ENCODE data around the gene CACNA2D2. TPM values are rescaled to one million over a fixed set of nuclear protein-coding genes. Genes with fewer than 3 reads are reported as not detected.

Gene CACNA2D2
- total and polyA plus RNA-seq, 2 of the 13 experiments (the other 11 are each of a cell fraction or from before 2014, with no cell fraction given): not detected

GRCh38 chr3:50350527-50351322 is 152.7 kb downstream of the CACNA2D2 start, which contains the start of the genes CYB561D2 and NPRL2 (continued):
- TF ChIP-seq, protein P1, sequence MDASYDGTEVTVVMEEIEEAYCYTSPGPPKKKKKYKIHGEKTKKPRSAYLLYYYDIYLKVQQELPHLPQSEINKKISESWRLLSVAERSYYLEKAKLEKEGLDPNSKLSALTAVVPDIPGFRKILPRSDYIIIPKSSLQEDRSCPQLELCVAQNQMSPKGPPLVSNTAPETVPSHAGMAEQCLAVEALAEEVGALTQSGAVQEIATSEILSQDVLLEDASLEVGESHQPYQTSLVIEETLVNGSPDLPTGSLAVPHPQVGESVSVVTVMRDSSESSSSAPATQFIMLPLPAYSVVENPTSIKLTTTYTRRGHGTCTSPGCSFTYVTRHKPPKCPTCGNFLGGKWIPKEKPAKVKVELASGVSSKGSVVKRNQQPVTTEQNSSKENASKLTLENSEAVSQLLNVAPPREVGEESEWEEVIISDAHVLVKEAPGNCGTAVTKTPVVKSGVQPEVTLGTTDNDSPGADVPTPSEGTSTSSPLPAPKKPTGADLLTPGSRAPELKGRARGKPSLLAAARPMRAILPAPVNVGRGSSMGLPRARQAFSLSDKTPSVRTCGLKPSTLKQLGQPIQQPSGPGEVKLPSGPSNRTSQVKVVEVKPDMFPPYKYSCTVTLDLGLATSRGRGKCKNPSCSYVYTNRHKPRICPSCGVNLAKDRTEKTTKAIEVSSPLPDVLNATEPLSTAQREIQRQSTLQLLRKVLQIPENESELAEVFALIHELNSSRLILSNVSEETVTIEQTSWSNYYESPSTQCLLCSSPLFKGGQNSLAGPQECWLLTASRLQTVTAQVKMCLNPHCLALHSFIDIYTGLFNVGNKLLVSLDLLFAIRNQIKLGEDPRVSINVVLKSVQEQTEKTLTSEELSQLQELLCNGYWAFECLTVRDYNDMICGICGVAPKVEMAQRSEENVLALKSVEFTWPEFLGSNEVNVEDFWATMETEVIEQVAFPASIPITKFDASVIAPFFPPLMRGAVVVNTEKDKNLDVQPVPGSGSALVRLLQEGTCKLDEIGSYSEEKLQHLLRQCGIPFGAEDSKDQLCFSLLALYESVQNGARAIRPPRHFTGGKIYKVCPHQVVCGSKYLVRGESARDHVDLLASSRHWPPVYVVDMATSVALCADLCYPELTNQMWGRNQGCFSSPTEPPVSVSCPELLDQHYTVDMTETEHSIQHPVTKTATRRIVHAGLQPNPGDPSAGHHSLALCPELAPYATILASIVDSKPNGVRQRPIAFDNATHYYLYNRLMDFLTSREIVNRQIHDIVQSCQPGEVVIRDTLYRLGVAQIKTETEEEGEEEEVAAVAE (CRISPR knock-in tag; IDR thresholded peaks at IDR 0.05; ENCODE audit: borderline replicate concordance): peak; percentile 82
- TF ChIP-seq FOXM1 (CRISPR knock-in tag; IDR thresholded peaks at IDR 0.05) (no peak), RBM22 (optimal IDR thresholded peaks at IDR 0.05; ENCODE audit: low read length) (no peak), GATA4 (IDR thresholded peaks at IDR 0.05; ENCODE audit: borderline replicate concordance, low read depth) (peak; percentile 47; the same call in 1 of the 2 replicates), ZKSCAN5 (CRISPR knock-in tag; IDR thresholded peaks at IDR 0.05) (peak; percentile 55; the same call in 1 of the 2 replicates), FOXP1 (IDR thresholded peaks at IDR 0.05) (no peak), FOXP1 (CRISPR knock-in tag; IDR thresholded peaks at IDR 0.05) (0 out of 2 replicates have a peak, but pooled peaks have one; percentile 5), BCL3 (CRISPR knock-in tag; IDR thresholded peaks at IDR 0.05) (peak; percentile 95)
- TF ChIP-seq, protein P2, sequence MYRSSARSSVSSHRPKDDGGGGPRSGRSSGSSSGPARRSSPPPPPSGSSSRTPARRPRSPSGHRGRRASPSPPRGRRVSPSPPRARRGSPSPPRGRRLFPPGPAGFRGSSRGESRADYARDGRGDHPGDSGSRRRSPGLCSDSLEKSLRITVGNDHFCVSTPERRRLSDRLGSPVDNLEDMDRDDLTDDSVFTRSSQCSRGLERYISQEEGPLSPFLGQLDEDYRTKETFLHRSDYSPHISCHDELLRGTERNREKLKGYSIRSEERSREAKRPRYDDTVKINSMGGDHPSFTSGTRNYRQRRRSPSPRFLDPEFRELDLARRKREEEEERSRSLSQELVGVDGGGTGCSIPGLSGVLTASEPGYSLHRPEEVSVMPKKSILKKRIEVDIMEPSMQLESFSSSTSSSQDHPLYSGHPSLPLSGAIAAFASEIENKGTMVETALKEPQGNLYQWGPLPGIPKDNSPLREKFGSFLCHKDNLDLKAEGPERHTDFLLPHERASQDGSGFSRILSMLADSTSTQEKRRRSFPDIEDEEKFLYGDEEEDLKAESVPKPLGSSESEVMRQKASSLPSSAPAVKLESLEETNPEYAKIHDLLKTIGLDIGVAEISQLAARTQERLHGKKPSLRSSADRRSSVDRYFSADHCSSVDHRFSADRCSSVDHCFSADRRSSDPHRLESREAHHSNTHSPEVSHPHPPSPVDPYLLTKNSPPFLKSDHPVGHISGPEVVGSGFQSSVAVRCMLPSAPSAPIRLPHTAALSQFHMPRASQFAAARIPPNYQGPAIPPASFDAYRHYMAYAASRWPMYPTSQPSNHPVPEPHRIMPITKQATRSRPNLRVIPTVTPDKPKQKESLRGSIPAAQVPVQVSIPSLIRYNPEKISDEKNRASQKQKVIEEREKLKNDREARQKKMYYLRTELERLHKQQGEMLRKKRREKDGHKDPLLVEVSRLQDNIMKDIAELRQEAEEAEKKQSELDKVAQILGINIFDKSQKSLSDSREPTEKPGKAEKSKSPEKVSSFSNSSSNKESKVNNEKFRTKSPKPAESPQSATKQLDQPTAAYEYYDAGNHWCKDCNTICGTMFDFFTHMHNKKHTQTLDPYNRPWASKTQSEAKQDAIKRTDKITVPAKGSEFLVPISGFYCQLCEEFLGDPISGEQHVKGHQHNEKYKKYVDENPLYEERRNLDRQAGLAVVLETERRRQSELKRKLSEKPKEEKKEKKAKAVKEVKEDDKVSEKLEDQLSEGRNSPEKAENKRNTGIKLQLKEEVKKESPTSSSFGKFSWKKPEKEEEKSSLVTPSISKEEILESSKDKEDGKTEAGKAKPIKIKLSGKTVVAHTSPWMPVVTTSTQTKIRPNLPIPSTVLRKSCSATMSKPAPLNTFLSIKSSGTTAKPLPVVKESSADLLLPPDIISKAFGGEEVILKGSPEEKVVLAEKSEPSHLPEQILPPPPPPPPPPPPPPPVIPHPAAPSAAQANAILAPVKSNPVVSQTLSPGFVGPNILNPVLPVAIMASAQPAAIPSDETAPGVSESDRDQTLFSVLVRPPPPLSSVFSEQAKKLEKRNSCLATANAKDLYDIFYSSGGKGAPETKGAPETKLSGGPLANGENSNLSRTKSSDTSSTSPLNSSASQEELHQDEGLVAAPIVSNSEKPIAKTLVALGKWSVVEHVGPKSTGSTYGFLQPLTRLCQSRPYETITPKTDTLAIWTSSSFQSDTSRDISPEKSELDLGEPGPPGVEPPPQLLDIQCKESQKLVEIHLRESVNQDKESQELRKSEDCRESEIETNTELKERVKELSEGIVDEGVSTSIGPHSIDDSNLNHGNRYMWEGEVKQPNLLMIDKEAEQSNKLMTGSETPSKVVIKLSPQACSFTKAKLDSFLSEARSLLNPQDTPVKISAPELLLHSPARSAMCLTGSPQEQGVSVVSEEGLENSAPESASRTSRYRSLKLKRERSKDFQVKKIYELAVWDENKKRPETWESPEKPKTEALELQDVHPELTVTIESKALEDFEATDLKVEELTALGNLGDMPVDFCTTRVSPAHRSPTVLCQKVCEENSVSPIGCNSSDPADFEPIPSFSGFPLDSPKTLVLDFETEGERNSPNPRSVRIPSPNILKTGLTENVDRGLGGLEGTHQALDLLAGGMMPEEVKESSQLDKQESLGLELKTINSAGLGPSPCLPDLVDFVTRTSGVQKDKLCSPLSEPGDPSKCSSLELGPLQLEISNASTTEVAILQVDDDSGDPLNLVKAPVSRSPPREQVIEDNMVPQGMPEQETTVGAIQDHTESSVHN (CRISPR knock-in tag; IDR thresholded peaks at IDR 0.05): no peak; the same call in 1 of the 2 replicates
- TF ChIP-seq, protein P3, sequence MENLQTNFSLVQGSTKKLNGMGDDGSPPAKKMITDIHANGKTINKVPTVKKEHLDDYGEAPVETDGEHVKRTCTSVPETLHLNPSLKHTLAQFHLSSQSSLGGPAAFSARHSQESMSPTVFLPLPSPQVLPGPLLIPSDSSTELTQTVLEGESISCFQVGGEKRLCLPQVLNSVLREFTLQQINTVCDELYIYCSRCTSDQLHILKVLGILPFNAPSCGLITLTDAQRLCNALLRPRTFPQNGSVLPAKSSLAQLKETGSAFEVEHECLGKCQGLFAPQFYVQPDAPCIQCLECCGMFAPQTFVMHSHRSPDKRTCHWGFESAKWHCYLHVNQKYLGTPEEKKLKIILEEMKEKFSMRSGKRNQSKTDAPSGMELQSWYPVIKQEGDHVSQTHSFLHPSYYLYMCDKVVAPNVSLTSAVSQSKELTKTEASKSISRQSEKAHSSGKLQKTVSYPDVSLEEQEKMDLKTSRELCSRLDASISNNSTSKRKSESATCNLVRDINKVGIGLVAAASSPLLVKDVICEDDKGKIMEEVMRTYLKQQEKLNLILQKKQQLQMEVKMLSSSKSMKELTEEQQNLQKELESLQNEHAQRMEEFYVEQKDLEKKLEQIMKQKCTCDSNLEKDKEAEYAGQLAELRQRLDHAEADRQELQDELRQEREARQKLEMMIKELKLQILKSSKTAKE (CRISPR knock-in tag; IDR thresholded peaks at IDR 0.05; ENCODE audit: borderline replicate concordance): no peak

Measured in HepG2 (cell line).